Endothelial cell (in vitro differentiated cells): Measurements from ENCODE around the gene CDH16. TPM values are rescaled to one million over a fixed set of nuclear protein-coding genes. Genes with fewer than 3 reads are reported as not detected.

Experiments
- DNase-seq: peaks from one replicate; pipeline ENCODE4 v3.0.0; 2021; ENCODE audit warnings: low spot score
- H3K27ac Mint-ChIP-seq: one replicate; pipeline ENCODE4 v1.8.0; 2021; ENCODE audit warnings: mixed read lengths, inconsistent platforms; ENCODE audit not compliant: unreplicated experiment
- H3K27me3 Mint-ChIP-seq: one replicate; pipeline ENCODE4 v1.8.0; 2021; ENCODE audit warnings: mild to moderate bottlenecking, moderate library complexity, mixed read lengths, inconsistent platforms; ENCODE audit not compliant: unreplicated experiment
- H3K36me3 Mint-ChIP-seq: one replicate; pipeline ENCODE4 v1.8.0; 2021; ENCODE audit warnings: mild to moderate bottlenecking, low read depth, mixed read lengths, inconsistent platforms; ENCODE audit not compliant: unreplicated experiment
- H3K4me1 Mint-ChIP-seq: one replicate; pipeline ENCODE4 v1.8.0; 2021; ENCODE audit warnings: mild to moderate bottlenecking, mixed read lengths, inconsistent platforms; ENCODE audit not compliant: unreplicated experiment
- H3K4me3 Mint-ChIP-seq: one replicate; pipeline ENCODE4 v1.8.0; 2021; ENCODE audit warnings: mild to moderate bottlenecking, mixed read lengths, inconsistent platforms; ENCODE audit not compliant: unreplicated experiment
- H3K9me3 Mint-ChIP-seq: one replicate; pipeline ENCODE4 v1.8.0; 2021; ENCODE audit warnings: mixed read lengths, inconsistent platforms; ENCODE audit not compliant: unreplicated experiment
- total RNA-seq: library from RNA; stranded (reverse); fragmentation: NEBNext Ultra II Directional; extraction: Animal tissue kit (Norgen Biotek cat#: 25700); gene quantifications from one replicate; pipeline ENCODE4 v1.2.1, GENCODE V29; 2021; ENCODE audit not compliant: unreplicated experiment
- TF ChIP-seq, protein P1 (sequence below): fragments of 200-600 bp; sonication (generic); IDR thresholded peaks from one replicate; pipeline ENCODE4 v1.5.0; 2021; ENCODE audit warnings: antibody characterized with exemption; ENCODE audit not compliant: unreplicated experiment

The CDH16 gene
- total RNA-seq, 1 donor from 2014 or later, result not detected

DNA sequence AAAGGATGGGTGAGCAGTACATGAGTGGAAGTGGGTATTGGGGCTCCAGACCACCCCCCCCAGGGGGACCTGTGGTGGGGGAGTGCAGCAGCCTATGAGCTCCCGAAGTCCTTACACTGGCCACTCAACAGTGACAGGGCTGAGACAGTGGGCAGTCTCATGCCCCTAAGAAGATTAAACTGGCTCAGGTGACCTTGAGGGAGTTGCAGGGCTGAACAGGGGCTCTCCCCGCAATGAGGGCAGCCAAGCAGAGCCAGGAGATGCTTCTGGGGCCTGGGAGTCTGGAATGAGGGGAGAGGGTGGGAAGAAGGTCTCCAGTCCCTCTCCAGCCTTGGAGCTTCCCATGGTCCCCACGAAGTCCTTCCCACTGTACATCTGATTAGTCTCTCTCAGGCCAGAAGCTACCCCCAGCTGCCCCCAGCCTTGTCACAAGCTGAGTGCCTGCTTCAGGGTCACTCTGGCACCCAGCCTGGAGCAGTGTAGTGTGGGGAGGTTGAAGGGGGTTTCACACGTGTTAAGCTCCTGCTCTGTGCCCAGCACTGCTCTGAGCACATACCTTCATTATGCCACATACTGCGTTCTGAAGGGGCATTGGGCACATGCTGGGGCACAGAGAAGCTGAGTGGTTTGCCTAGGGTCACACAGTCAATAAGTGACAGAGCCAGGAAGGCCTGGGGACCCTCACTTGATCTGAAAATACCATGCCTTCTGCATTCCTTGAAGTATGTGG is 1.0 kb upstream of the CDH16 start:
- no peak for DNase-seq
- Mint-ChIP-seq H3K36me3 (no peaks in the 10 kb centered on the region), H3K27me3 (peaks cover 9% of the 10 kb centered on the region), H3K9me3 (no peaks in the 10 kb centered on the region), H3K4me3 (no peak overlapping the region), H3K27ac (no peak overlapping the region), H3K4me1 (no peaks in the 10 kb centered on the region)
- TF ChIP-seq, protein P1, sequence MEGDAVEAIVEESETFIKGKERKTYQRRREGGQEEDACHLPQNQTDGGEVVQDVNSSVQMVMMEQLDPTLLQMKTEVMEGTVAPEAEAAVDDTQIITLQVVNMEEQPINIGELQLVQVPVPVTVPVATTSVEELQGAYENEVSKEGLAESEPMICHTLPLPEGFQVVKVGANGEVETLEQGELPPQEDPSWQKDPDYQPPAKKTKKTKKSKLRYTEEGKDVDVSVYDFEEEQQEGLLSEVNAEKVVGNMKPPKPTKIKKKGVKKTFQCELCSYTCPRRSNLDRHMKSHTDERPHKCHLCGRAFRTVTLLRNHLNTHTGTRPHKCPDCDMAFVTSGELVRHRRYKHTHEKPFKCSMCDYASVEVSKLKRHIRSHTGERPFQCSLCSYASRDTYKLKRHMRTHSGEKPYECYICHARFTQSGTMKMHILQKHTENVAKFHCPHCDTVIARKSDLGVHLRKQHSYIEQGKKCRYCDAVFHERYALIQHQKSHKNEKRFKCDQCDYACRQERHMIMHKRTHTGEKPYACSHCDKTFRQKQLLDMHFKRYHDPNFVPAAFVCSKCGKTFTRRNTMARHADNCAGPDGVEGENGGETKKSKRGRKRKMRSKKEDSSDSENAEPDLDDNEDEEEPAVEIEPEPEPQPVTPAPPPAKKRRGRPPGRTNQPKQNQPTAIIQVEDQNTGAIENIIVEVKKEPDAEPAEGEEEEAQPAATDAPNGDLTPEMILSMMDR, result no peak

DNA sequence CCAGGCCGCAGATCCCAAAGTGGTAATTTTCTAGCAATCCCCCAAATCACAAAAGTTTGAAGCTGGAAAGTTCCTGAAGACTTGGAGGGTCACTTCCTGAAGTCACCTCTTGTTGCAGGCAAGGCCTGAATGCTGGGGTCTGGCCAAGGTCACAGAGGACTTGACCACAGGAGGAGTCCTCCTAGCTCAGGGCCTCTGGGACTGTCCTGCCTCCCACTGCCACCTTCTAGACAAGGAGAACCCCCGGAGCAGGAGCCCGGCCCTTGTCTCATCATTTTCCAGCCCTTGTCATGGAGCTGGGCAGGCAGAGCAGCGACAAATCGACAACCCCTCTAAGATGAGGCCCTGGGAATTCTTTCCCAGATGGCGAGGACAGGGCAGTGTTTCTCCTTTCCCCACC is 330 bp downstream of the CDH16 start:
- Mint-ChIP-seq H3K4me1 (no peaks in the 10 kb centered on the region), H3K4me3 (no peak overlapping the region), H3K27me3 (peaks cover 8% of the 10 kb centered on the region), H3K36me3 (no peaks in the 10 kb centered on the region), H3K27ac (no peak overlapping the region), H3K9me3 (no peaks in the 10 kb centered on the region)
- DNase-seq, result no peak
- TF ChIP-seq, protein P1, result no peak

DNA sequence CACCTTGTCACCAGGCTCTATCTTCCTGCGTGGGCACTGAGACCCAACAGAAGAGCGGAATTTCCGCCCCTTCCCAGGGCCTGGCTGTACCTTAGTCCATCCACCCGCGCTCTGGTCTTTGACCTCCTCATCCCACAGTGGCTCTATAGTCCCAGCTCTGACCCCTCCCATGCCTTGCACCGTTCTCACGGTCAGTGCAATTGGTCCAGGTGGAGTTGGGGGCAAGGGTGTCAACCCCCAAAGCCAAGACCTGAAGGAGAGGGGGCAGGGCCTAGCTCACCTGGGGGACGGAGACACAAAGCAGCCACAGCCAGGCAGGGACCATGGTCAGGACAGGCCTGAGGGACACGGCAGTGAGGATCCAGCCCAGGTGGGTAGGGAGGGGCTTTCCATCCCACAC is 944 bp downstream of the CDH16 start:
- TF ChIP-seq, protein P1, result no peak
- H3K4me1 Mint-ChIP-seq, result no peaks in the 10 kb centered on the region
- no peaks in the 10 kb centered on the region for H3K9me3 Mint-ChIP-seq
- H3K27ac Mint-ChIP-seq, result no peak overlapping the region
- H3K36me3 Mint-ChIP-seq, result no peaks in the 10 kb centered on the region
- H3K4me3 Mint-ChIP-seq, result no peak overlapping the region
- H3K27me3 Mint-ChIP-seq, result peaks cover 8% of the 10 kb centered on the region
- DNase-seq, result no peak

DNA sequence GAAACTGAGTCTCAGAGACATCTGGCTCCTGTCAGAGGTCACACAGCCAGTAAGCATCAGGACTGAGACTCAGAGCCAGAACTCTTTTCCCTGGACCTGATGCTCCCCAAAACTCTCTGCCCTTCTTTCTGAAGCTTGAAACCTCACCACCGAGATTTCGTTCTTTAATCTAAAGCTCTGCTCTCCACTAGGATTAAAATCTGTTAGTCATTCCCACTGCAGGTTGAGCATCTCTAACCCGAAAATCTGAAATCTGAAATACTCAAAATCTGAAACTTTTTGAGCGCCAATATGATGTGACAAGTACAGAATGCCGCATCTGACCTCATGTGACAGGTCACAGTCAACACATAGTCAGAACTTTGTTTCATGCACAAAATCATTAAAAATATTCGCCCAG is 2.2 kb downstream of the CDH16 start:
- Mint-ChIP-seq H3K36me3 (no peaks in the 10 kb centered on the region), H3K27ac (no peak overlapping the region), H3K27me3 (peaks cover 8% of the 10 kb centered on the region), H3K4me3 (no peak overlapping the region), H3K4me1 (no peaks in the 10 kb centered on the region), H3K9me3 (no peaks in the 10 kb centered on the region)
- TF ChIP-seq, protein P1, result no peak
- no peak for DNase-seq

DNA sequence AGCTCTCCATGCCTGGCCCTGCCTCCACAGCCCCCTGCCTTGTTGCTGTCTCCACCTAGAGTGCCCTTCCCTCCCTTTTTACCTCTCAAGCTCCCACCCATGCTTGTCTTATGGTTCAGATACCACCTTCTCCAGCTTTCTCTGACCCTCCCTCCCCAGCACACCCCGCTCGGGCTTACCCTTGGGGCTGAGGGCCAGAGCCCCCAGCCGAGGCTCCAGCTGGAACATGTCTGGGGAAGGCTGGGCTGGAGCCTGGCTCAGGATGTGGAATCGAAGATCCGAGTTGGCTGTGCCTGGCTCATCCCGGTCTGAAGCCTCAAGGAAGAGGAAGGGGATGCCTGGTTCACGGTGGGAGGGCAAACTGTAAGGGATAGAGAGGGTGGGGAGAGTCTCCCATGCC is 3.6 kb downstream of the CDH16 start:
- Mint-ChIP-seq H3K27me3 (peaks cover 8% of the 10 kb centered on the region), H3K27ac (no peak overlapping the region), H3K36me3 (no peaks in the 10 kb centered on the region), H3K9me3 (no peaks in the 10 kb centered on the region), H3K4me3 (no peak overlapping the region), H3K4me1 (no peaks in the 10 kb centered on the region)
- TF ChIP-seq, protein P1, result no peak
- no peak for DNase-seq
